GOT3 (cell line): ENCODE results near the gene STXBP4.

Experiments used
- DNase-seq: peaks from one replicate; lab custom pipeline; 2025; ENCODE audit warnings: mixed read lengths; lab: John Stamatoyannopoulos, UW

The STXBP4 gene

GRCh38 chr17:54969658-54970572, 1.4 kb downstream of the STXBP4 start:
- DNase-seq, result no peak

DNA sequence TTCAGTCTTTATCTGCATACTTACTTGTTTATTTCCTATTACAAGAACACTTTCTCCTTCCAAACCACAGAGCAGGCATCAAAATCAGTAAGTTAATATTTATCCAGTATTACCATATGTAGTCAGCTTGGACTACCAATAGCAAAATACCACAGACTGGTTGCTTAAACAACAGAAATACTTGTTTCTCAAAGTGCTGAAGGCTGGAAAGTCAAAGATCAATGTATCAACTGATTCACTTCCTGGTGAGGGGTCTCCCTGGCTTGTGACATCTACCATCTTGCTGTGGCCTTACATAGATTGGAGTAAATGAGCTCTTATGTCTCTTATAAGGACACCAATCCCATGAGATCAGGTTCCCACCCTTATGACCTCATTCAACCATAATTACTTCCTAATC, 2.6 kb downstream of the STXBP4 start:
- DNase-seq, result no peak

DNA sequence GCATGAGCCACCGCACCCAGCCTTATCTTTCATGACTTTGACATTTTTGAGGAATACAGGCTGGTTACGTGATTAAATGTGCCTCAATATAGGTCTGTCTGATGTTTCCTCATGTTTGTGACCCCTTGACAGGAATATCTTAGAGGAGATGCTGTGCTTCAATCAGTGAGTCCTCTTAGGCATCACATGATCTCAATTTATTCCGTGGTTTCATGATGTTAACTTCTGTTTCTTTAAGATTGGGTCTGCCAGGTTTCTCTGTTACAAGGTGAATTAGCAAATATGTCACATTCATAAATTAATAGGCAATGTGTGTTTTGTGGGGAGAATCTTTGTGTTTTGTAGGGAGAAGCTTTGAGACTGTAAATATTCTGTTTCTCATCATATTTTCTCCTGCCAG, 3.3 kb downstream of the STXBP4 start:
- DNase-seq, result no peak

DNA sequence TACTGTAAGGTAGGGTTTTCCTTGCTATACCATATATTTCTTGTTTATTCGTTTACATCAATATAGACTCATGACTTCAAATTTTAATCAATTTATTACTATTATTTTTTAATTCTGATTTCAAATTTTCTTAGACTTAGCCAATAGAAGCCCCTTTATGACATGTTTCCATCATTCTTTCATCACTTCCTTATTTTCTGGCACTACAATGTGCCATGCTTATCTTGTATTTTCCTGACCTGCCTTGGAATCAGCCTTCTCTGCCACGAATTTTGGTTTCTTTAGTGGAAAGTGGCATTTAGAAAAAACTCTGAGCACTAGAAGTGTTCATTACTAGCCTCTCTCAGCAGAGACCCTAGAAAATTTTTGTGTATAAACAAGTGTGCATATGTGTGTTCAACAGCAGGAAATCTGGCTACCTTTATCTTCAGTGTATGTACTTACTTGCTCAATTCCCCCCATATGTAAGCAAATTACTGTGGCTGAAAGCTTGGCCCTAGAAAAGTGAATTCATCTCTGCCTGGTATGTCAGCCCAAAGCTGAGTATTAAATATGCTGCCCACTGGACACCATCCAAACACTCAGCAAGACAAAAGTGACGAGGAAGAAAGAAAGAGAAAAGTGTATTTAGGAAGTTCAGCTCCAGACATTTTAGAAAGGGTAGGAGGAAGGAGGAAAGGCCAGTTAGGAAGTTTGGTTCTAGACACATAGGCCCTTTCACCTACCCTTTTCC, 4.0 kb downstream of the STXBP4 start:
- no peak for DNase-seq

GRCh38 chr17:54974759-54975158, 6.2 kb downstream of the STXBP4 start:
- no peak for DNase-seq

GRCh38 chr17:54976316-54976715, 7.8 kb downstream of the STXBP4 start:
- no peak for DNase-seq

GRCh38 chr17:54977744-54978143, 9.2 kb downstream of the STXBP4 start:
- DNase-seq, result no peak

DNA sequence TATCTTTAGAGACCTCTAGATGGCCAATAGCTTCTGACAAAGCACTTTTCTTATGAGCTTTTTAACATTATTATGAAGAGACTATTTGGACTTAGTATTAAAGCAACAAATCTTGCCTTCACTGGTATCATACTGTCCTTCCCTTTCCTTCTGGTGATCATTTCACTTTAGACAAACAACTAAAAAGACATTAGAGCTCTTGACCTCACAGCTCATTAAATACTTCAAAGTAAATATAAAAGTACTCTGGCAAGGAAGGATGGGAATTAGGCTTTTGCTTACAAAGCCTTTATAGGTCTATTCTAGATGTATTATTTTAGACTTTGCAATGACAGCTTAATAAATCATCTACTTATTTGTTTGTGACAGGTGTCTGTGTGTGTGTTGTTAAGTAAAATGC, 11.1 kb downstream of the STXBP4 start:
- no peak for DNase-seq

DNA sequence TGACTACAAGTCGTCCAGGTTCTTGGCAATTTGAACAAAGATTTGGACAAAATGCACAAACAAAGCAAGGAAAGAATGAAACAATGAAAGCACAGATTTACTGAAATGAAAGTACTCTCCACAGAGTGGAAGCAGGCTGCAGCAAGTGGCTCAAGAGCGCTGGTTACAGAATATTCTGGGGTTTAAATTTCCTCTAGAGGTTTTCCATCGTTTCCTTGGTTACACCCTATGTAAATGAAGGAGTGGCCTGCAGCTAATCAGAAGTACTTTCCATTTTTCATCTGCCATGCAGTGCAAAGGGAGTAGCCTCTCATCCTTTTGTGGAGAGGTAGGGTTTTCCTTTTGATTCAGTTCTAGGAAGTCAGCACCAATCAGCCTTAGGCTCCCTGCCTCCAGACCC, 11.8 kb downstream of the STXBP4 start:
- no peak for DNase-seq

DNA sequence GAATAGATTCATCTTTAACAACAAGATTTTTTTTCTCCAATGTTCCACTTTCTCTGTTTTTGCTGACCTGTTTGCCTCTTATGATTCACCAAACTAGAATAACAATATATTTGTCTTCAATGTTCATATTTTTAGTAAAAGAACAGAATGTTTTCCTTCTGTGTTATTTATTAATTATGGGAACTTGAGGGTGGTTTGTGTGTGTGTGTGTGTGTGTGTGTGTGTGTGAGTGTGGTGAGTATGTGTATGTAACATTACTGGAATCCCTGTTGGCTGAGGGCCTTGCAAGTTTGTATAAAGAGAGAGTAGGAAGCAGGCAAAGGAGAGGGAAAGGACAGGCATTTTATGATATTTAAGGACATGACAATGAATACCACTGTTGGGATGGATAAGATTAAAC, 13.8 kb downstream of the STXBP4 start:
- no peak for DNase-seq

DNA sequence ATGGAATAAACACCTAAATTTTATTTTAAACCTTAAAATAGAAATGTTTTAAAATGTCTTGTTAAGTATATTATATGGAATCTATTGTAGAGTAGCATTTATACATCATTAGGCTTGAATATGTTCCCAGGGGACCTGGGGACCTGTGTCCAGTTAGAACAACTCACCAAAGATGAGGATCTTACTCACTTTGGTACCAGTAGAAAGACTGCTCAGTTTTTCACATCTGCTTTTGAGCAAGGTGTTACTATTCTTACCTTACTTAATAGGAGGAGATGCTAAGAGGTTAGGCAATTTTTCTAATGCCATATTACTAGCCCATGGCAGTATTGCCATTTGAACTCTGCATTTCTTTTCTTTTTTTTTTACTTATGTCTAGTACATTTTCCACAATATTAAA, 14.7 kb downstream of the STXBP4 start:
- DNase-seq, result no peak

GRCh38 chr17:54985476-54985875, 16.9 kb downstream of the STXBP4 start:
- no peak for DNase-seq

- no peak for DNase-seq
Observed at GRCh38 chr17:54990118-54990517, 21.6 kb downstream of the STXBP4 start.

DNA sequence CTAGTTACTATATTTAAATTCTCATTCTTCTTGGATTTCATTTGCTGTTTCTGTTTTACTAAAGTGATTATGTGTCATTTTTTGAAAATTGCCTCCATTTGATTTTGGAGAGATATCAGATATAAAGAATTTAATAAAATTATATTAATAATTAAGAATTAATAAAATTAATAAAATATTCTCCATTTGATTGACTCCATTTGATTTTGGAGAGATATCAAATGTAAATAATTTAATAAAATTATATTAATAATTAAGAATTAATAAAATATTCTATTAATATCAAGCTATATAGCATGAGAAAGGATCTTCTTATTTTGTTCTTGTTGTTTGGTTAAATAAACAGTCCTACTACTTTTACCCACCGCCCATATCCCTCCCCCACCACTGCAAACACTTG, 23.0 kb downstream of the STXBP4 start:
- DNase-seq, result no peak

- no peak for DNase-seq
Observed at GRCh38 chr17:54992797-54993639, 24.5 kb downstream of the STXBP4 start.

DNA sequence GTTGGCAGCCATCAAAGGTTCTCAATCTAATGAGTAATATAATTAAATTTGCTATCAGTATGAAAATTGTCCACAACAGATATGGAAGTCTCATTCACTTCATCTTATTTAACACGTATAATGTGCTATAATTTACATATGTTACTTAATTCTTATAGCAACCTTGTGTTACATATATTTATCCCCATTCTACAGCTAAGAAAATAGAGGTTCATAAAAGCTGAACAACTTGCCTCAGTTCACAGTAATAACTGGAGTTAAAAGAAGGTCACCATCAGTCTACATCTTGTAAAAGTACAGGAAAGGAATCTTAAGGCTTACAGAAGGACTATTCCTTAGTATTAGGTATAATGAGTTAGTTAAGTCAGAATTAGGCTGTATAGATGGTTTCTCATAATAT, 27.9 kb downstream of the STXBP4 start:
- no peak for DNase-seq

DNA sequence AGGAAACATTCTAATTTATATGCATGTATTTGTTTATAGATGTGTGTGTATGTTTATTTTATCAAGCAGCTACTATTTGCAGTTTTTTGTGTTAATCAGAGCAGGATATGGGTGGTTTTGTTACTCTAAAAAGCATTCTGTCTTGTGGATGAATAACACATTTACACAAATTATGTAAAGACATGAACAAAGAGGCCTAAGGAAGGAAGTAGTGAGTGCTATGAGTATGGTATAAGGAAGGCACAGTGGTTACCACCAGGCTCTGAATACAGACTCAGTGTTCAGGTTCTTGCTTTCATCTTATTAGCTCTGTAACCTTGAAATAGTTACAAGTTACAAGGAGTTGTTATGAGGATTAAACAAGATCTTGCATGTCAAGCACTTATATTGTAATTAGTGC, 33.9 kb downstream of the STXBP4 start:
- DNase-seq, result no peak

DNA sequence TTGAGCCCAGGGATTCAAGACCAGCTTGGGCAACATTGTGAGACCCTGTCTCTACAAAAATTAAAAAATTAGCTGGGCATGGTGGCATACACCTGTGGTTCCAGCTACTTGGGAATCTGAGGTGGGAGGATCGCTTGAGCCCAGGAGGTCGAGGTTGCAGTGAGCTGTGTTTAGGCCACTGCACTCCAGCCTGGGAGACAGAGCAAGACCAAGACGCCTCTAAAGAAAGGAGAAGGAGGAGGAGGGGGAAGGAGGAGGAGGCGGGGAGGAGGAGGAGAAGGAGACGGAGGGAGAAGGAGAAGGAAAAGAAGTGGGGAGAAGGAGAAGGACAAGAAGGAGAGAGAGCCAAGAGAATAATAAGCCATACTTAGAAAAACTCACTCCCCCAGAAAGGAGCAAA, 35.9 kb downstream of the STXBP4 start:
- no peak for DNase-seq

DNA sequence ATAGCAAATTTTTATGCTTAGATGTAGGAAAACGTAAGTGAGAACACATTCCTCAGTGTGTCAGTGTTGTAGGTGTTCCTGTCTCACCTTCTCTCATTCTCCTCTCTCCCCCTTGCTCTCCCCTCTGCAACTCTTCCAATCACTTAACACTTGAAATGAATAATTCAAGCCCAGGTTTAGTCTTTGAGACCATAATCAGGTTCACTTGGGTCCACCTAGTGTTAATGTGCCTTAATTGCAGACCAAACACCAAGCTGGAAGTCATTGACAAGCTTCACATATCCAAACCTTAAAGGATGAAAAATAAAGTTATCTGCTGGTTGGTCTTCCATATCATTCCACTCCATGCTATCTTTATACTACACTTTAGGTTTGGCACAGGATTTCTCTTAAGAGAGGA, 37.0 kb downstream of the STXBP4 start:
- DNase-seq, result no peak

GRCh38 chr17:55023626-55024025, 55.1 kb downstream of the STXBP4 start:
- no peak for DNase-seq

- no peak for DNase-seq
Observed at GRCh38 chr17:55037828-55038227, 69.3 kb downstream of the STXBP4 start.

DNA sequence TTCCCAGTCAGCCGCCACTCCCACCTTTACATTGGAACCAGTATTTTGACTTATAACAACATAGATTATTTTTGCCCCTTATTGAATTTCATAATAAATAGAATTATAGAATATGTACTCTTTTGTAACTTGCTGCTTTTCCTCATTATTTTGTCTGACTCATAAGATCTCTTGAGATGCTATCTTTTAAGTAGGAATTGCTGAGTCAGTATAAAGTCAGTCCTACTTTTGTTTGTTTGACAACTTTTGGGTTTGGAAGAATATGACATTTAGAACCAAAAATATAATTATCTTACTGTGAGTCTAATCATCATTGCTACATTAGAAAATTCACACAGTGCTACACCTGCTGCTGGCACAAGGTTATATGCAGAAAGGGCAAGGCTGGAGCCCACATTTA, 69.7 kb downstream of the STXBP4 start:
- DNase-seq, result no peak
